Ectodermal cell (in vitro differentiated cells): ENCODE results near the gene SHFL.

Experiments
- H3K27ac ChIP-seq: 2 replicates; pipeline ENCODE4 v1.7.0; 2013; ENCODE audit warnings: mild to moderate bottlenecking, low read depth, low read length; ENCODE audit not compliant: insufficient read depth, poor library complexity, severe bottlenecking
- H3K27me3 ChIP-seq: 2 replicates; pipeline ENCODE4 v1.7.0; 2013; ENCODE audit warnings: mild to moderate bottlenecking, low read length; ENCODE audit not compliant: insufficient read depth, control insufficient read depth, poor library complexity, severe bottlenecking
- H3K36me3 ChIP-seq: one replicate; pipeline ENCODE4 v1.7.0; 2013; ENCODE audit warnings: low read length; ENCODE audit not compliant: control insufficient read depth, insufficient read depth
- H3K4me1 ChIP-seq: one replicate; pipeline ENCODE4 v1.7.0; 2013; ENCODE audit warnings: low read length; ENCODE audit not compliant: control insufficient read depth, insufficient read depth
- H3K4me3 ChIP-seq: 2 replicates; pipeline ENCODE4 v1.7.0; 2013; ENCODE audit warnings: low read depth, low read length, control low read depth; ENCODE audit not compliant: insufficient read depth
- H3K9me3 ChIP-seq: 2 replicates; pipeline ENCODE4 v1.7.0; 2013; ENCODE audit warnings: mild to moderate bottlenecking, low read length, moderate library complexity; ENCODE audit not compliant: control insufficient read depth
- WGBS, 2 experiments: methylation state at CpG; one replicate each; pipeline ENCODE4 v1.1.7; 2013; ENCODE audit warnings: missing lambda C conversion rate in 2 of 2; 5-methylcytosine and 5-hydroxymethylcytosine counted together

SHFL gene

GRCh38 chr19:10114651-10115391 is 28.7 kb downstream of the SHFL start:
- Histone ChIP-seq H3K4me1 (peaks cover 9% of the 10 kb centered on the region), H3K27me3 (no peaks in the 10 kb centered on the region), H3K9me3 (no peaks in the 10 kb centered on the region), H3K36me3 (peaks cover 25% of the 10 kb centered on the region), H3K4me3 (no peak overlapping the region), H3K27ac (no peak overlapping the region)
- WGBS, 2 experiments = 89 to 91% methylated on average over 26 of the region's 26 CpGs

DNA sequence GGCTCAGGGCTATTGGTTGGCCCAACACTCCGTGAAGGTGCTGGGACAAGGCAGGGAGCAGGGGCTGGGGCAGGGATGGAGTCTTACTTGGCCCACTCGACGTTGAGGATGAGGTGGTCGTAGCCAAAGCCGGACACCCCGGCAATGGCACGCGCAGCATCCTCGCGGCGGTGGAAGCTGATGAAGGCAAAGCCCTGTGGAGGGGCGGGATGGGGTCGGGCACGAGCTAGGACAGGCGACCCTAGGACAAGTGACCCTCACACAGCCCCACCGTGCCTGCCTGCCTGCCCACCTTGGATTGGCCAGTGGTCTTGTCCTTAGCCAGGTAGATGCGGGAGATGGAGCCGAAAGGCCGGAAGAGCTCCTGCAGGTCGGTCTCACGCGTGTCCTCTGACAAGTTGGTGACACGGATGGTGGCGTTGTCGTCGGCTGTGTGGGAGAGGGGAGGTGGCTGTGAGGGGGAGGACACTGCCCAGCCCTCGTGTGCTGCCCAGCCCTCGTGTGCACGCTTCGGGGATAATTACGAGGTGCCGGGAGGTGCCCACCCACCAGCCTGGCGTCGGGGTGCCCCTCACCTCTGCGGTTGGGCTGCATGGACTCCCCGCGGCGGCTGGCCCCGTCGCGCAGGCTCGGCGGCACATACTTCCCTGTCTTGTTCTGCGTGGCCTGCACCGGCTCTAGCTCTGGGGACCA is 29.4 kb downstream of the SHFL start:
- H3K4me1 ChIP-seq = peaks cover 9% of the 10 kb centered on the region
- no peak overlapping the region for H3K27ac ChIP-seq
- no peaks in the 10 kb centered on the region for H3K9me3 ChIP-seq
- H3K4me3 ChIP-seq = no peak overlapping the region
- 95 to 96% methylated on average over 45 of the region's 45 CpGs for WGBS, 2 experiments
- peaks cover 18% of the 10 kb centered on the region for H3K36me3 ChIP-seq
- no peaks in the 10 kb centered on the region for H3K27me3 ChIP-seq

- H3K4me1 ChIP-seq = peaks cover 9% of the 10 kb centered on the region
- H3K27me3 ChIP-seq = no peaks in the 10 kb centered on the region
- H3K4me3 ChIP-seq = no peak overlapping the region
- no peak overlapping the region for H3K27ac ChIP-seq
- peaks cover 15% of the 10 kb centered on the region for H3K36me3 ChIP-seq
- H3K9me3 ChIP-seq = no peaks in the 10 kb centered on the region
- 95 to 97% methylated on average over 35 of the region's 35 CpGs for WGBS, 2 experiments
Measured at GRCh38 chr19:10116085-10116865, 30.2 kb downstream of the SHFL start.

GRCh38 chr19:10116866-10117616 is 30.9 kb downstream of the SHFL start:
- Histone ChIP-seq H3K4me1 (peaks cover 9% of the 10 kb centered on the region), H3K27ac (no peak overlapping the region), H3K27me3 (no peaks in the 10 kb centered on the region), H3K4me3 (no peak overlapping the region), H3K9me3 (no peaks in the 10 kb centered on the region), H3K36me3 (peaks cover 15% of the 10 kb centered on the region)
- WGBS, 2 experiments = 94 to 96% methylated on average over 21 of the region's 21 CpGs

DNA sequence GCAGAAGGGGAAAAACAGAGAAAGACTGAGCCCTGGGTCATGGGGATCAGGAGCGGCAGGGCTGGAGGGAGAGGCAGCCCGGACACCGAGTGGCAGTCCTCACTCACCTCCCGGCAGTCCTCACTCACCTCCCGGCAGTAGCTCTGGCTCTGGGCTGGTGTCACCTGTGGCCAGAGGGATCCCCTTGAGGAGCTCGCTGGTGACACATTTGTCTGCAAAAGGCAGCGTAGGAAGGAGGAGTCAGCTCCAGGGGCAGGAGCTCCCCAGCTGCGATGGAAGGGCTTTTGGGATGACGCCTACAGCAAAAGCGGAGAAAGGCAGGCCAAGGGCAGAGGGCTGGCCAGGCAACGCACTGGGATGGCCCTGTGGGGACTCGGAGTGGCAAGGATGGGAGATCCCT is 32.8 kb downstream of the SHFL start:
- 53 to 56% methylated on average over 12 of the region's 12 CpGs for WGBS, 2 experiments
- Histone ChIP-seq H3K9me3 (no peaks in the 10 kb centered on the region), H3K36me3 (peaks cover 15% of the 10 kb centered on the region), H3K4me1 (peaks cover 9% of the 10 kb centered on the region), H3K4me3 (peak overlapping the region; percentile 96), H3K27ac (no peak overlapping the region), H3K27me3 (no peaks in the 10 kb centered on the region)

- no peaks in the 10 kb centered on the region for H3K9me3 ChIP-seq
- 92 to 95% methylated on average over 8 of the region's 9 CpGs for WGBS, 2 experiments
- peaks cover 9% of the 10 kb centered on the region for H3K4me1 ChIP-seq
- H3K36me3 ChIP-seq = peaks cover 15% of the 10 kb centered on the region
- H3K4me3 ChIP-seq = no peak overlapping the region
- no peaks in the 10 kb centered on the region for H3K27me3 ChIP-seq
- H3K27ac ChIP-seq = no peak overlapping the region
Measured at GRCh38 chr19:10120538-10121189, 34.5 kb downstream of the SHFL start.

DNA sequence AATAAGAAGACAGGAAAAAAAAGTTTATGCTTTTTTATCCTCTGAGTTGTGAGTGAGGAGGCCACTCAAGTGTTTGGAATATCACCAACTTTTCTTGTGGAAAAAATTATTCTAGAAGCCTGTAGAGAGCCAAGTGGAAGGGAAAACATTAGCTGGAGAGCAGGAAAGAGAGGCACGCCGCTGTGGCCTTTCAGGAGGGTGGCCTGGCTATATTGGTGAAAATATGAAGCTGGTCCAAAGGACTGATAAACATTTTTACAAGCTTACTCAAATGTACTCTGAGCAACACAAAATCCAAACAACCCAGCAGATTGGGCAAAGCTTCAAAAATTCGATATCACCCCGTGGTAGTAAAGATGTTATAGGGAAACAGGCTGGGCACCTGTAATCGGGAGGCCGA is 35.9 kb downstream of the SHFL start:
- H3K27me3 ChIP-seq = no peaks in the 10 kb centered on the region
- no peak overlapping the region for H3K27ac ChIP-seq
- no peak overlapping the region for H3K4me3 ChIP-seq
- H3K36me3 ChIP-seq = peaks cover 7% of the 10 kb centered on the region
- 91 to 100% methylated on average over 6 of the region's 6 CpGs for WGBS, 2 experiments
- H3K9me3 ChIP-seq = no peaks in the 10 kb centered on the region
- H3K4me1 ChIP-seq = peaks cover 9% of the 10 kb centered on the region

DNA sequence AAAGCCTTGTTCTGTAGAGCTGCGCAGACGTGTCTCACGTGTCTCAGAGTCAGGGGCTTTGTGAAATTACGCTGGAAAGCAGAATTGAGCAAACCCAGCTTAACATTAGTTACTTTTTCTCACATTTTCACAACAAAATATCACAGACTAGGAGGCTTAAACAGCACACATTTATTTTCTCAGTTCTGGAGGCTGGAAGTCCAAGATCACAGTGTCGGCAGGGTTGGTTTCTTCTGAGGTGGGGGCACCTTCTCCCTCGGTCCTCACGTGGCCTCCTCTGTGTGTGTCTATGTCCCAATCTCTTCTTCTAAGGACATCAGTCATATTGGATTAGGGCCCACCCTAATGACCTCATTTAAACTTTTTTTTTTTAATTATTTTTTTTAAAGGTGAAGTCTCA is 38.3 kb downstream of the SHFL start:
- Histone ChIP-seq H3K27ac (no peak overlapping the region), H3K27me3 (no peaks in the 10 kb centered on the region), H3K9me3 (no peaks in the 10 kb centered on the region), H3K36me3 (no peaks in the 10 kb centered on the region), H3K4me1 (no peaks in the 10 kb centered on the region), H3K4me3 (no peak overlapping the region)
- WGBS, 2 experiments = 87 to 88% methylated on average over 7 of the region's 7 CpGs

- no peak overlapping the region for H3K4me3 ChIP-seq
- 93 to 97% methylated on average over 3 to 4 of the region's 4 CpGs for WGBS, 2 experiments
- no peak overlapping the region for H3K27ac ChIP-seq
- H3K4me1 ChIP-seq = no peaks in the 10 kb centered on the region
- no peaks in the 10 kb centered on the region for H3K36me3 ChIP-seq
- H3K9me3 ChIP-seq = no peaks in the 10 kb centered on the region
- H3K27me3 ChIP-seq = no peaks in the 10 kb centered on the region
Measured at GRCh38 chr19:10126213-10126639, 40.1 kb downstream of the SHFL start.
